Hematopoietic multipotent progenitor cell treated with erythropoietin and hydrocortisone succinate and interleukin-3 and kit ligand, for 17 days (in vitro differentiated cells): ENCODE measurements around the gene TRPM3.

ENCODE experiments used
- DNase-seq: peaks from one replicate; pipeline ENCODE4 v3.0.0-alpha.2; 2015; ENCODE audit warnings: low spot score

TRPM3 gene

GRCh38 chr9:70484232-70485130, 636.9 kb downstream of the TRPM3 start:
- peak; percentile 87 for DNase-seq

- DNase-seq, result no peak
Observed at GRCh38 chr9:70481471-70481870, 640.0 kb downstream of the TRPM3 start.

DNA sequence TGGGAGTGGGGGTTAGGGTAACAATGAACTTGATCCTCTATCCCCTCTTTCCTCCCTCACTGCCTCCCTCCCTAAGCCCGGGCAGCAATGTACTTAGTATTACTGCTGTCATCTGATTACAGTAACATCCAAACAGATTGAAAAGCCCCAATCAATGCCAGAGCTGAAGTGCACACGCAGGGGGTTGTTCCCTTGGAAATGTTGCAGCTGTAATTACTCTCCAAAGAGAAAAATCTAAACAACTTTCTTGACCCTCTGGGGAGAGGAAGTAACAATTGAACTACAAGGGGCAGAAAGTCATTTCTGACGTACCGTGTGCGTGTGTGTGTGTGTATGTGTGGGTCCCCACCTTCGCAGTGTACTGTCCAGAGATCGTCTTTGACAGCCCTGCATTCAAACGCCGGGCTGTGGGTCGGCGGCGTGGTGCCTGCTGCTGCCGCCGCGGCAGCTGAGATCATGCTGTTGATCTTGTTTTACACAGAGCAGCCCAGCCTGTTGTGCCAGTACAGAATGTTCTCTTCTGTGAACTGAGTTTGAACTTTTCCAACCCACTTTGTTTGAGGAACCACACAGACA, 640.9 kb downstream of the TRPM3 start:
- DNase-seq, result no peak

DNA sequence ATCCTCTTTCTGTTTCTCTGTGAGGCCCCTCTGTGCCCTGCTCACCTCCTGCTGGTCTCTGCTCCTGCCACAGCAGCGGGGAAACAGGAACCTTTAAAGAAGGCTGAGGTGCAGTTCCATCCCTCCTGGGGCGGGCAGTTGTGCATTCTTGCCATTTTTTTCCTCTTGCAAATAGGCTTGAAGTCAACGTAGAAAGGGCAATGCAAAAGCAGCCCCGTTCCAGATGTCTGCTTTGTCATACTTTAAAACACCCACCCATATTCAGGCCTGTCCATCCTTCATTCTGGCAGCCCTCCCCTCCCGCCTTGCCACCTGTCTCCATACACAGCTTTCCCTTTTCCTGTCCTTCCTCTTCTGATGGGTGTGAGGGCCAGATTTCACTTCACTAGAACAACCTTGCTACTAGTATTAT, 641.5 kb downstream of the TRPM3 start:
- DNase-seq, result no peak
